Measurements from ENCODE around the gene AXIN2.
A peak's percentile ranks its signal among the peaks of the same experiment; 100 is the strongest.
"Not testable (repeated sequence)": the region's sequence is repeated elsewhere in the genome, so short reads cannot be mapped to it uniquely, and the experiment has no call there.

The AXIN2 gene

DNA sequence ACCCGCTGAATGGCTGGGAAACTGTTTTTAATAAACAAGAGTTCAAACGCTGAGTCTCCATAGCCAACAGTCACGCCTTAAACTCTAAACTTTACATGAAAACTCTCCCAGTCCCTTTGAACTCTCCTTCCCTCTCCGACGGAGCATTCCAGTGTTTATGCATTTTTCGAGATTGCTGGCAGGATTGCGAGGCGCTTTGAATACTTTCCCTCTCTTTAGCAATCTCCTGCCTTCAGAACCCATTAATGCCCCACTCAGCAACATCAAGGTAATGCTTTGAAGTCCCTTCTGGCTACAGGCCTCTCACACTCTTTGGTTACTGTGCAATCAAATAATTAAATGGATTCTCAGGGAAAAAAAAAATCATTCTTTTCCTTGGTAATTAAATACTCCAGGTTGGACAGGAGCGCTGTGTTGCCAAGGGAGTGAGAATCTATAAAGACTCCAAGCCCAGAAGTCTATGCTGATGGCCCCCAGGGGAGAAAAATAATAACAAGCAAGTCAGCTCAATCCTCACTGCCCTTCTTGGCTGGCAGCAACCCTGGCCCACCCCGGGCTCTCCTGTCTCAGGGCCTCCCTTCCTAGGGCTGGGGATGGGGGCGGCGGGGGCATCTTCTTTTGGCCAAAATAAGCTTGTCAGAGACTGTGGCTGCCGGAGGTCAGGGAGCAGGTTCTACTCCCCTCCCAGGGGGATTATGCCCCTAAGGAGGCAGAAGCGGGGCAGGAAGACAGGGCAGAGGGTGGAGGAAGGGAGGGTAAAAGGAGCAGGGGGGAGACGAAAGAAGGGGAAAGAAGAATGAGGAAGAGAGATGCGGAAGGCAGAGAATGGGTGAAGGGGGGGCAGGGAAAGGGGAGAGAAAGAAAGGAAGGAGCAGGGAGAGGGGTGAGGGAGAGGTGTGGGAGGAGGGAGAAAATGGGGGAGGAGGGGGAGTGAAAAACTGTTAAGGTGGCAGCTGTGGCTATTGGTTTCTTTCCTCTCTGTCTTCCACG, 45.2 kb downstream of the AXIN2 start:
- DNase-seq, result no peak

DNA sequence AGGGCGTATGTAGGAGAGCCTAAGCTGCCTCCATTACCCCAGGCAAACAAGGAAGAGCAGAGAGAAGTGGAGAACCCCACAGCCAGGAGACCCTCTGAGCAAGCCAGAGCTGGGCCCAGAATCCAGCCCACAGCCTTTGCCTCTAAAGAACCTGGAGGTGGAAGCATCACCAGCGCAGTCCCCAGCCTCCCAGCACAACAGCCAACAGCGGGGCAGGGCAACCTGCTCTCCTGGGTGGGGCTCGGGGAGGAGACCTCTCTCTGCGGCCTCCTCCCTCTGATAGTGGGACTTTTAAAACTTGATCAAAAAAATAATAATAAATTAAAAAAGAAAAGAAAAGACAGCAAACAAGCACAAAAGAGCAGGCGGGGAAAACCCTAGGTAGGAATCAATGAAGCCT, 45.9 kb downstream of the AXIN2 start:
- DNase-seq, result no peak

DNA sequence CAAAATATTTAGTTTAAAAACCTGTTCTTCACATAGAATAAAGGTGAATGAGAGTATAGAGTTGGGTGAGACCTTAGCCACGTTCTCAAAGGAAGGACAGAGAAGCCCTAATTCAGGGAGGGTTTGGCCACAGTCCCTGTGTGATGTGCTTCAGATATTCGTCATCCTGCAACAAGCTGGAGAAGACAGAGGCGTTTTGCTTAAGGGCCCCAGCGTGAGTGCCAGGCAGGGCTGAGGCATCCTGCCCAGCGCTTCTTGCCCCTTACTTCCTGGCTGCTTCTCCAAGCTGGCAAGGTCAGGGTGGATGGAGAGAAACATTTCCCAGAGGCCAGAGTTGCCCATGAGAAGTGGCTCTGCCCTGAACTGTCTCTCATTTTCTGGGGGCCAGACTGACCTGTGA, 46.9 kb downstream of the AXIN2 start:
- no peak for DNase-seq

DNA sequence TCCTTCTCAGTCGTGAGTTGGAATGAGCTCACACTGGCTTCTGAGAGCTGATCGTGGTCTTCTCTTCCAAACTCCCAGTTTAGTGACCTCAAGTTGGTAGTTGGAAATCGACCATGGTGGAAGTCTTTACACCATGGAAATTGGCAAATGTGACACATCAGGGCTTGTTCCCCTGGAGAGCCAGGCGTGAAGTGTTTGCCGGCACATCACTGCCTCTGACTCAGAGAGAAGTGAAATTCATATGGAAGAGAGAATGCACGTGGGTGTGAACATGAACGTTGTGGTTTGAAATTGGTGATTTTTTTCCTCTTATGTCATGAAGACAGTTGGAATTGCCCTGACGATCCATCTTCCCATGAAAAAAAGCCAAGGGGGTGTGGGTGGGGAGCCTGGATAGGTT, 47.4 kb downstream of the AXIN2 start:
- DNase-seq, result no peak

DNA sequence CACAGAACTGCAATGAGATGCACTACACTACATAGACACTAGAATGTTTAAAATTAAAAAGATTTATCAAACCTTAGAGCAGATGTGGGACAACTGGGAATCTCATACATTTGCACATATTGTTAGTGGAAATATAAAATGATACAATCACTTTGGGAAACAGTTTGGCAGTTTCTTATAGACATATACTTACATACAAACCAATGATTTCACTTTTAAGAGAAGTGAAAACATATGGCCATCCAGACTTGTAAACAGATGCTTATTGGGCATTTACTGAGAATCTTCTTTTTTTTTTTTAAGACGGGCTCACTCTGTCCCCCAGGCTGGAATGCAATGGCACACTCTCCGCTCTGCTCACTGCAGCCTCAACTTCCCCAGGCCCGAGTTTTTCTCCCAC, 50.1 kb downstream of the AXIN2 start:
- no peak for DNase-seq

DNA sequence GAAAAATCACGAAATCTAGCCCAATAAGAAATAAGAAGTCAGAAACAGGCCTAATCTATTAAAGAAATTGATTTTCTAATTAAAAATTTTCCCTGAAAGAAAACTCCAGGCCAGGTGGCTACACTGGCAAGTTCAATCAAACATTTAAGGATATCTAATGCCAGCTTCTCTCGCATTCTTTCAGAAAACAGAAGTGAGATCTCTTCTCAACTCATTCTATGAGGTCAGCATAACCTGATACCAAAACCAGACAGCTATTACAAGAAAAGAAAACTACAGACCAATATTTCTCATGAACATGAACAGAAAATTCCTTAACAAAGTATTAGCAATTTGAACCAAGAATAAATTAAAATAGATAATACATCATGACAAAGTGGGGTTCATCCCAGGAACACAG, 52.4 kb downstream of the AXIN2 start:
- DNase-seq, result no peak

DNA sequence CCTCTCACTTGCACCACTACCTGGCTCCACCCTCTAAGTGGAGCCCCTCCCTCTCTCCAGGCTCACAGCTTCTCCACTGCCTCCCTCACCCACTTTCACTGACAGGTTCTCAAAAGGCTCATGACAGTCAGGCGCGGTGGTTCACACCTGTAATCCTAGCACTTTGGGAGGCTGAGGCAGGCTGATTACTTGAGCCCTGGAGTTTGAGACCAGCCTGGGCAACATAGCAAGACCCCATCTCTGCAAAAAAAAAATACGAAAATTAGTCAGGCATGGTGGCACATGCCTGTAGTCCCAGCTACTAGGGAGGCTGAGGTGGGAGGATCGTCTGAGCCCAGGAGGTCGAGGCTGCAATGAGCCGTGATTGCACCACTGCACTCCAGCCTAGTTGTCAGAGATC, 56.8 kb downstream of the AXIN2 start:
- not testable (repeated sequence) for DNase-seq

DNA sequence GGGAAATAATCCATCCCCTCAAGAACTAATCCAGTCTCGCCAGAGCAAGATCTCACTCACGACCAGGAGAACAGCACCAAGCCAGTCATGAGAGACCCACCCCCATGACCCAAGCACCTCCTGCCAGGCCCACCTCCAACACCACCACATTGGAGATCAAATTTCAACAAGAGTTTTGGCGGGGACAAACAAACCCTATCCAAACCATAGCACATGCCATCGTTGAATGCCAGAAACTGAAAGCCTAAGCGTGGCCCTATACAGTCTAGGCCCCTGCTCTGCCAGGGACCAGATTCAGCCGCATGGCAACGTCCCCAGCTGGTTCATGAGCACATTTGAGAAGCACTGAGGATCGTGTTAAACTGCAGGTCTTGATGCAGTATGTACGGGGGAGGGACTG, 57.3 kb downstream of the AXIN2 start:
- DNase-seq, result no peak

DNA sequence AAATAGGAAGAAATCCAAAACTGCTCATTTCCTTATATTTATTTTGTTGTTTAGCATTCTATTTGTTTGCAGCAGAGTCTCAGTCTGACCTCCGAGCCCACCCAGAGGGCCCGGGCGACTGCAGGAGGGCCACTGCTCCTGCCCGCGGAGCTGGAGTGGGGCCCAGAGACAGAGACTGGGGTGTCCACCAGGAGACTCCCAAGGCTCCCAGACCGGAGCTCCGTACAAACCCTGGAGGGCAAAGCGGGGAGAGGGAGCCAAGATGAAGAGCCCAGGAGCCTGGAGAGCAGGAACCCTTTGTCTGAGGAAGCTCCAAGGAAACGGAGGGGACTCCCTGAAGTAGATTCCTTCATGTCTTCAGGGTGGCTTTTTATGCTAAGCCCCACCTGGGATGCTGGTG, 57.9 kb downstream of the AXIN2 start:
- DNase-seq, result no peak

DNA sequence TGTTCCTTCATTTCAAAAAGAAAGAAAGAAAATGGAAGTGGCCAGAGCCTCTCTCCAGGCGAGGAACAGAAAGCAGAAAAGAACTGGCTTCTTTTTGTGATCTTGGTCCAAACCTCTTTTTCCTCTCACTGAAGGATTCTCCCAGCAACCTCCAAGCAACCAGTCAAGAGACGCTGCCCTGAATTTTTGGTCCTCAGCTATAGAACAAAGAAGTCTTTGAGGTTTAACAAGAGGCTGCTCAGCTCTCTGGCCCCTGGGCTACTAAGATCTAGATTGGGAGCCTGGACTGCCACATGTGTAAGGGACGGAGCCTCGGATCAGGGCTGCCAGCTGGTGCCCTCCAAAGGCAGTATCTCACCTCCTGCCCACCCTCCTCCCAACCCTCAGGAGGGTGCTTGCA, 62.6 kb downstream of the AXIN2 start:
- DNase-seq, result no peak

DNA sequence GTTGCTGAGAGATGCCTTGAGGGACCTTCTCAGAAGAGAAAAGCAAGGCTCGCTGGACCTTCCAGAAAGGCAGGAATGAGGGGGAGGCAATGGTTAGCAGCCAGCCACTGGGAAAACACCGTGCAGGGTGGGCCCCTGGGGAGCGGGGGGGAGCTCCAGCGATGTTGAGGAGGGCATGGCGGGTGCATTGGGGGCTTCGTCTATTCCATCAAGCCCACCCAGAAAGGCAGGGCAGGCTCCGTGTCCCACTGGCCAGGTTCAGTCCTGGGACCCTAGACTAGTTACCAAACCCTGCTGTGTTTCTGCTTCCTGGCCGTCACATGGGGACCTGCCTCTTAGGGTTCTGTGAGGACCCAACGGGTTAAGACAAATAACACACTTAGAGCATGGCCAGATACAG, 64.6 kb downstream of the AXIN2 start:
- no peak for DNase-seq

DNA sequence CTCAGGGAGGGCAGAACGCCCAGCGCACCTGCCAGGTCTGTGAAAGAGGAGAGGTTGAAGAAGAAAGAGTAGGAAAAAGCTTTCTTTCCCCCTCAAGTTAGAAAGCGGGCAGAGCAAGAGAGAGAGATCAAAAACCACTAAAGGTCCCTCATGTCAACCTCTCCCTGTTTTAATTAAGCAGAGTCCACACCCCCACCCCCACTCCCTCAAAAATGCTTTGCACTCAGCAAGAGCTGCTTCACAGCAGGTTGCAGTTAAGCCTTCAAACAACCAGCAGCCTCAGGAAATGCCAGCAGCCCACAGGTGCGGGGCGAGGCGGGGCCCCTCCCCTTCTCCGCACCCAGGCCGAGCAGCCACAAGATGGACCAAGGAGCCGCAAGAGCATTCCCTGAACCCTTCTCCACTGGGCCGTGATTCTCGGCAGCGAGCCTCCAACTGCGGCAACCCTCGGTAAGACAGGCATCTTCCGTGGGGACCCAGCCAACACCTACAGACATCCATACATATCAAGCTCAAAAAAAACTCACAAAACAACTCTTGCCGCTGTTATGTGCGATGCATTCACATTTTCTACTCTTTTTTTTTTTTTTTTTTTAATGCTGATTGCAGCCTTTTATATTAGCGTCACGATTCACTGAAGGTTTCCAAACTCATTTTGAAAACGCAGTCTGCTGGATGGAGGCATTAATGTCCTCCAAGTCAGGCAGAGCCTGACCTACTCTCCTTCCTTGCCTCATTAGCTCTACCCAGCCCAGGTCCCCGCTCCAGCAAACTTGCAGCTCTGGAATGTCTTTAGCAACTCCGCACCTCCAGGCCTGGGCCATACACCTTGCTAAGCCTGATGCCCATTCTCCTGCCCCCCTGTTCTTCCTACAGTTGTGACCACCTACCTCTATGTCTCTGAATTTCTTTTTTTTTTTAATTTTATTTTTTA, 66.1 kb downstream of the AXIN2 start:
- DNase-seq, result peak in 1 of 2 experiments; percentile 39

DNA sequence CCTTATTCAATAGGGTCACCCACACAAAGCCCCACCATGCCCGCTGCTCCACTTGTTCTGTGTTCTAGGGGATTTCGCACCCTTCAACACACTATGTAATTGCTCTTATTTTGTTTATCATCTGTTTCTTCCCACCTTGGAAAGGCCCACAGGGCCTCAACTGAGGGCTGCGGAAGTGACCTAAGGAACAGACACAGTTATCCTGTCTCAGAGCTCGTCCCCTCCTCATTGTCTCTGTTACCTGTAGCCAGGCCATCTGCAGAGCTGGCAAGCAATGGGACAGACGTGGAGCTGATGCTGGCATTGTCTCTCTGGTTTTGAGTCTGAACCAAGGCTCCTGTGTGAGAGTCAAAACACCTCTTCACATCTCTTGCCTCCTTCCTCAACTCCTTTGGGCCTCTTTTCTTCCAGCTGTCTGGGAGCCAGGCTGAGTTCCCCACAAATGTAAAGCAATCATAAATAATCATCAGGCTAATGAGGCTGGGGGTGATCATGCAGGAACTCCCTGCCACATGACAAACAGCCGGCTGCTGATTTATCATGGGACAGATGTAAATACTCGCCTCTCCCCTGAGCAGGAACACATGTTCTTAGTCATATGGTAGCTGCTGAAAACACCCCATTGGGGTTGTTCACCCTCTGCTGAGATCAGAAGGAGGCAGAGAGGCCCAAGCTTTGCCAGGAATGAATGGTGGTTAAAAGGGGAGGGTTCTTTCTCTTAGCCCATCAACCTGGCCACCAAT, 71.9 kb downstream of the AXIN2 start:
- DNase-seq, result no peak

DNA sequence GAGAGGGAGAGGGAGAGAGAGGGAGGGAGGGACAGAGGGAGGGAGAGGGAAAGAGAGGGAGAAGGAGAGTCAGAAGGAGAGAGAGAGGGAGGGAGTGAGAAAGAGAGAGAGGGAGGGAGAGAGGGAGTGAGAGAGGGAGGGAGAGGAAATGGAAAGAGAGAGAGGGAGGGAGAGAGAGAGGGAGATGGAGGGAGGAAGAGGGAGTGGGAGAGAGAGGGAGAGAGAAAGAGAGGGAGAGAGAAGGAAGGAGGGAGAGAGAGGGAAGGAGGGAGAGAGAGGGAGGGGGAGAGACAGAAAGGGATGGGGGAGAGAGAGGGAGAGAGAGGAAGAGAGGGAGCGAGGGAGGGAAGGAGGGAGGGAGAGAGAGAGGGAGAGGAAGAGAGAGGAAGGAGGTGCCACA, 72.8 kb downstream of the AXIN2 start:
- no peak for DNase-seq

DNA sequence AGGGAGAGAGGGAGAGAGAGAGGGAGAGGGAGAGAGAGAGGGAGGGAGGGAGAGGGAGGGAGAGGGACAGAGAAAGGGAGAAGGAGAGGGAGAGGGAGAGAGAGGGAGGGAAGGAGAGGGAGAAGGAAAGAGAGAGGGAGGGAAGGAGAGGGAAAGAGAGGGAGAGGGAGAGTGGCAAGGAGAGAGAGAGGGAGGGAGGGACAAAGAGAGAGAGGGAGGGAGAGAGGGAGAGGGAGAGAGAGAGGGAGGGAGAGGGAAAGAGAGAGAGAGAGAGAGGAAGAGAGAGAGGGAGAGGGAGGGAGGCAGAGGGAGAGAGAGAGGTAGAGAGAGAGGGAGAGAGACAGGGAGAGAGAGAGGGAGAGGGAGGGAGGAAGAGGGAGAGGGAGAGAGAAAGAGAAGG, 73.5 kb downstream of the AXIN2 start:
- DNase-seq, result no peak

DNA sequence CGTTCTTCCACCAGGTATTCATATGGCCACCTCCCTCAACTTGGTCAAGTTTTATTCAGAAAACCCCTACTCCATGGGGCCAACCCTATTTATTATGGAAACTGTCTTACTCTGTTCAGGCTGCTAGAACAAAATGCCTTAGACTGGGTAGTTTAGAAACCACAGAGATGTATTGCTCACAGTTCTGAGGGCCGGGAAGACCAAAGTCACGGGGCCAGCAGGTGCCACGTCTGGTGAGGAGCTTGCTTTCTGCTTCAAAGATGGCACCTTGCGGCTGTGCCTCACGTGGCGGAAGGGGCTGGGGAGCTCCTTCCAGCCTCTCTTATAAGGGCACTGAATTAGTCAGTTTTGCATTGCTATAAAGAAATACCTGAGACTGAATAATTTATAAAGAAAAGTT, 74.3 kb downstream of the AXIN2 start:
- no peak for DNase-seq

DNA sequence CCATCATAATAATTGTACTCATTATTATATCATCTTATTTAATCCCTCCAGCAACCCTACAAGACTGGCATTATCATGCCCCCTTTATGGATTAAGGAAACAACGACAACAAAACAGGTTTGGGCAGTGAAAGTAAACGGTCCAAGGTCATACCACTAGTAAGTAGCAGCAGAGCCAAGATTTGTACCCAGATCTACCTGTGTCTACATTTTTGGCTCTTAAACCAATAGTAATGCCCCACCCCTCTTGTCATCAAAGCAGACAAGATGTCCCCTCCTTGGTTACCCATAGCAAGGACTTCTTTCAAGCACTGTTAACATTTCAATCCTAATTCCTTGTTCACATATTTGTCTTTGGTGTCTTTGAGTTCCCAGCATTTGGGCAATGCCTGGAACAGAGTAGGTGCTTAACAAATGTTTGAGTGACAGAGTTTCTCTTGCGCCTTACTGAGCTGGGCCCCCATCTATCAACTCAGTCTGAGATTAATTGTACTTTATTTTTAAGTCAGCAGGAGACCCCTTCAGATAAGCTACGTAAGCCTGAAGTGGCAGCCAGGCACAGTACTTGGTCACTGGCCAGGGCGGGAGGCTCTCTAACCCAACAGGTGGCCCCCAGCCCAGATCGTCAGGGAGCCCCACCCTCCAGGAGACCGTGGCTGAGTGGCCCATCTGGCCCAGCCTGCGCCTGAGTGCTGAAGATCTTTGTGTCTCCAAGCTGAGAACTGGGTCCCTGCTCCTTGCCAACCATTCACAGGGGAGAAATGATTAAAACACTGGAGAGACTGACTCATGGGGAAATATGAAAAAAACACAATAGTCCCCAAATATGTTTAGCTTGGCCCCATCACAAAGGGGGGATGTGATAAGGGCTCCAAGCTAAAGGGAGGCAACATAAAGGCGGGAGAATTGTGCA, 75.8 kb downstream of the AXIN2 start:
- DNase-seq, result no peak

DNA sequence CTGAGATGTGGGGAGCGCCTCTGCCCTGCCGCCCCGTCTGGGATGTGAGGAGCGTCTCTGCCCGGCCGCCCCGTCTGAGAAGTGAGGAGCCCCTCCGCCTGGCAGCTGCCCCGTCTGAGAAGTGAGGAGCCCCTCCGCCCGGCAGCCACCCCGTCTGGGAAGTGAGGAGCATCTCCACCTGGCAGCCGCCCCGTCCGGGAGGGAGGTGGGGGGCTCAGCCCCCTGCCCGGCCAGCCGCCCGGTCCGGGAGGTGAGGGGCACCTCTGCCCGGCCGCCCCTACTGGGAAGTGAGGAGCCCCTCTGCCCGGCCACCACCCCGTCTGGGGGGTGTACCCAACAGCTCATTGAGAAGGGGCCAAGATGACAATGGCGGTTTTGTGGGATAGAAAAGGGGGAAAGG, 77.0 kb downstream of the AXIN2 start:
- not testable (repeated sequence) for DNase-seq

DNA sequence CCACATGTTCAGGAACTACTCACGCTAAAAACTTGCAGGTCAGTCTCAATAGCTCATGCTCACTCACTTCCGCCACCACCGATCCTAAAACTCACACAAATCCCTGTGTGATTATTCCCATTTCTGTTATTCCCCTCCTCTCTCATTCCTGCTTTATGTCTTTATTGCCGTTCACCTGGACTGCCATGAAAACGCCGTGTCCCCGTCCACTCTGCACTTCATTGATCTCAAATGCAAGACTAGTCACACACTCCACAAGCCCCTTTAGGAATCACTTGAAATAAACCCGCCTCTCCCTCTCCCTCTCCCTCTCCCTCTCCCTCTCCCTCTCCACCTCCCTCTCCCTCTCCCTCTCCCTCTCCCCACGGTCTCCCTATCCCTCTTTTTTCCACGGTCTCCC, 78.0 kb downstream of the AXIN2 start:
- DNase-seq, result no peak

DNA sequence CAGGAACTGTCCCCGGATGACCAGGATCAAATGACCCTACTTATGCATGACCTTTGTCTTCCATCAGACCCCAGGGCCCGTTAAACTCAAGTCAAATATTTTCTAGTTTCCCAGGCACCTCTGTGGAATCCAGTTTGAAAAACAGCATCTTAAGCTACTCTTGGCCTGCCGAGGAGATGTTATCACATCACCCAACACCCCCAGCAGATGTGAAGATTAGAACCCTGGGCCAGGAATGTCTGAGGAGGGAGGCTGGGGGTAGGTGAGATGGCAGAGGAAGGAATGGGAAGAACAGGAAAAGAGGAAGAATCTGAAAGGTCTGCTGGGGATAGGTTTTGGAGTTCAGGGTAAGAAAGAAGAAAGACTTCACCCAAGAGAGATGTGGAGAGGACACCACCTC, 79.2 kb downstream of the AXIN2 start:
- no peak for DNase-seq

DNA sequence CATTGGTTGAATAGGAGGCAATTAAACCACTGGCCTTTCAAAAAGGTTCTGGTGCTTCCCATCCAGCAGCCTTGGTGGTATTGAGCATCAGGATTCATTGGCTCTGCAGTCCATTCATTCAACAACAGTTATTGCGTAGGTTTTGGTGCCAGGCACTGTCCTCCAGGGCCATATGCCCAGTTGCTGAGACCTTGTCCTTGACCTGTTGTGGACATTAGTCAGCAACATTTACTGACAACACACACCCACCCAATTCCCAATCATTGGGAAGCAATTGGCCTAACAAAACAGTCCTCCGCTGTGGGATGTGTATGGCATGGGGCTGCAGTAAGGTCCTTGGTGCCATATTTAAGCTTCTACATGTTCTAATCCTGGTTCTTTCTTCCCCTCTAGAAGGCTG, 82.2 kb downstream of the AXIN2 start:
- DNase-seq, result no peak
